ENCODE measurements around the gene CALR.

GRCh38 chr19:12912571-12912970 lies 25.8 kb upstream of the CALR start:
- TF ChIP-seq HOXA7 (CRISPR knock-in tag; IDR thresholded peaks at IDR 0.05; ENCODE audit: borderline replicate concordance), result no peak
- TF ChIP-seq ZBTB49 (tag by site-specific recombination; IDR thresholded peaks at IDR 0.05; ENCODE audit: low read depth), result no peak
- TF ChIP-seq CTCF (tag by site-specific recombination; IDR thresholded peaks at IDR 0.05), result no peak
- TF ChIP-seq ZNF274 (IDR thresholded peaks at IDR 0.05; ENCODE audit: low read length), result no peak
- no peak for TF ChIP-seq ZNF274 (tag by site-specific recombination; IDR thresholded peaks at IDR 0.05; ENCODE audit: borderline replicate concordance)
- no peak for TF ChIP-seq PBX3 (CRISPR knock-in tag; IDR thresholded peaks at IDR 0.05)
- no peak for TF ChIP-seq KLF10 (tag by site-specific recombination; IDR thresholded peaks at IDR 0.05)
